Neural cell (in vitro differentiated cells): ENCODE measurements around the gene CXCL16. TPM values are rescaled to one million over a fixed set of nuclear protein-coding genes. Genes with fewer than 3 reads are reported as not detected.

Experiments used
- H2AFZ ChIP-seq: fragments of 200-600, 300-800 bp; sonication (generic), shearing (Covaris generic); 2 replicates; pipeline ENCODE4 v1.6.0; 2014; ENCODE audit warnings: low read depth, mild to moderate bottlenecking, antibody characterized with exemption, low read length, moderate library complexity
- H3F3A ChIP-seq: fragments of 200-600 bp; shearing (Covaris generic); 2 replicates; pipeline ENCODE4 v1.6.1; 2016; ENCODE audit warnings: mild to moderate bottlenecking, moderate library complexity, mixed read lengths, antibody characterized with exemption, low read length; ENCODE audit not compliant: insufficient read depth, poor library complexity, severe bottlenecking
- H3K27ac ChIP-seq: fragments of 200-600, 300-800 bp; sonication (generic), shearing (Covaris generic); 2 replicates; pipeline ENCODE4 v1.5.1; 2014; ENCODE audit warnings: mild to moderate bottlenecking, low read length, moderate library complexity
- H3K27me3 ChIP-seq: fragments of 300-800, 200-600 bp; sonication (generic), shearing (Covaris generic); 2 replicates; pipeline ENCODE4 v1.6.0; 2014; ENCODE audit warnings: mild to moderate bottlenecking, low read depth, low read length, moderate library complexity; ENCODE audit not compliant: insufficient read depth
- H3K36me3 ChIP-seq: fragments of 300-800, 200-600 bp; sonication (generic), shearing (Covaris generic); 2 replicates; pipeline ENCODE4 v1.5.1; 2014; ENCODE audit warnings: mild to moderate bottlenecking, antibody characterized with exemption, low read length, moderate library complexity; ENCODE audit not compliant: insufficient read depth
- H3K4me2 ChIP-seq: fragments of 300-800, 200-600 bp; sonication (generic), shearing (Covaris generic); 2 replicates; pipeline ENCODE4 v1.6.0; 2014; ENCODE audit warnings: mild to moderate bottlenecking, low read length
- H3K4me3 ChIP-seq: fragments of 300-800, 200-600 bp; sonication (generic), shearing (Covaris generic); 2 replicates; pipeline ENCODE4 v1.5.1; 2014; ENCODE audit warnings: mild to moderate bottlenecking, low read length, moderate library complexity
- H3K79me2 ChIP-seq: fragments of 200-600 bp; shearing (Covaris generic); replicated peaks from 2 replicates; pipeline ENCODE4 v1.6.0; 2014; ENCODE audit warnings: mild to moderate bottlenecking, low read length, moderate library complexity; ENCODE audit not compliant: insufficient read depth
- H3K9ac ChIP-seq: fragments of 300-800, 200-600 bp; sonication (generic), shearing (Covaris generic); 2 replicates; pipeline ENCODE4 v1.6.1; 2016; ENCODE audit warnings: mild to moderate bottlenecking, low read length, mixed read lengths
- H3K9me2 ChIP-seq: fragments of 200-600 bp; shearing (Covaris generic); 2 replicates; pipeline ENCODE4 v1.6.1; 2016; ENCODE audit warnings: mild to moderate bottlenecking, low read length, mixed read lengths; ENCODE audit not compliant: insufficient read depth
- H3K9me3 ChIP-seq: fragments of 200-600, 300-800 bp; sonication (generic), shearing (Covaris generic); 2 replicates; pipeline ENCODE4 v1.6.1; 2016; ENCODE audit warnings: mild to moderate bottlenecking, mixed run types, low read length, moderate library complexity, mixed read lengths
- H4K20me1 ChIP-seq: fragments of 200-600 bp; shearing (Covaris generic); 2 replicates; pipeline ENCODE4 v1.6.1; 2016; ENCODE audit warnings: mild to moderate bottlenecking, mixed run types; ENCODE audit not compliant: insufficient read depth
- CTCF ChIP-seq: fragments of 450-650 bp; IDR thresholded peaks from 2 replicates; pipeline ENCODE4 v1.5.1; 2014; ENCODE audit warnings: antibody characterized with exemption, mild to moderate bottlenecking, moderate library complexity; ENCODE audit not compliant: poor library complexity, severe bottlenecking
- EP300 ChIP-seq: fragments of 450-650 bp; conservative IDR thresholded peaks from 2 replicates; pipeline ENCODE4 v1.6.1; 2014; ENCODE audit warnings: antibody characterized with exemption, mild to moderate bottlenecking, moderate library complexity; ENCODE audit not compliant: poor library complexity, severe bottlenecking
- EZH2 ChIP-seq: fragments of 200-600, 300-800 bp; shearing (Covaris generic), sonication (generic); IDR thresholded peaks from 2 replicates; pipeline ENCODE4 v1.6.1; 2014; ENCODE audit warnings: antibody characterized with exemption, low read length, borderline replicate concordance, mild to moderate bottlenecking; ENCODE audit not compliant: insufficient read depth, poor library complexity, severe bottlenecking
- MXI1 ChIP-seq: fragments of 450-650 bp; conservative IDR thresholded peaks from 2 replicates; pipeline ENCODE4 v1.6.1; 2014; ENCODE audit warnings: antibody characterized with exemption, mild to moderate bottlenecking; ENCODE audit not compliant: poor library complexity, severe bottlenecking
- POLR2AphosphoS5 ChIP-seq: IDR thresholded peaks from 2 replicates; pipeline ENCODE4 v1.6.1; 2012
- RAD21 ChIP-seq: fragments of 450-650 bp; conservative IDR thresholded peaks from 2 replicates; pipeline ENCODE4 v1.6.1; 2014; ENCODE audit warnings: antibody characterized with exemption, mild to moderate bottlenecking, moderate library complexity
- SMC3 ChIP-seq: fragments of 450-650 bp; conservative IDR thresholded peaks from 2 replicates; pipeline ENCODE4 v1.6.1; 2014; ENCODE audit warnings: antibody characterized with exemption, mild to moderate bottlenecking, moderate library complexity; ENCODE audit not compliant: poor library complexity
- TAF1 ChIP-seq: IDR thresholded peaks from 2 replicates; pipeline ENCODE4 v1.6.1; 2012; ENCODE audit warnings: low read depth
- polyA plus RNA-seq: library from polyadenylated mRNA; depleted of rRNA; stranded (reverse); fragments of >200 nt; gene quantifications from 2 replicates; pipeline ENCODE4 v1.2.3, GENCODE V29; 2014
- TF ChIP-seq, protein P1 (sequence below): IDR thresholded peaks from 2 replicates; pipeline ENCODE4 v1.6.1; 2012; ENCODE audit warnings: borderline replicate concordance

The CXCL16 gene
- polyA plus RNA-seq, 1 donor from 2014 or later: not detected

DNA sequence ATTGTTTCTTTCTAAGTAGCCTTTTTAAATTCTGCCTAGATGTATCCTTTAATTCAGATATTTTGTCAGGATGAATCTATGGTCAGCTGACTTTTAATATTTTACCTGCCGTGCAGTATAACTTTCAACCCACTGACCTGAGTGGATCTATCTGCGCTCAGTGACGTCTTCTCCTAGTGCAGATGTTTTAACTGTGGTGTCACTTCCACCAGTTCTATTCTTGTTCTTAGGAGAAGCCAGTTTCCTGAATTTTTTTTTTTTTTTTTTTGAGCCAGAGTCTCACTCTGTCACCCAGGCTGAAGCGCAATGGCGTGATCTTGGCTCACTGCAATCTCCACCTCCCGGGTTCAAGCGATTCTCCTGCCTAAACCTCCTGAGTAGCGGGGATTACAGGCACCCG lies 27.0 kb upstream of the CXCL16 start:
- no peaks in the 10 kb centered on the region for H4K20me1 ChIP-seq
- no peak overlapping the region for H2AFZ ChIP-seq
- H3F3A ChIP-seq: no peaks in the 10 kb centered on the region
- TF ChIP-seq TAF1: no peak
- no peak for TF ChIP-seq EP300
- no peak for TF ChIP-seq EZH2
- TF ChIP-seq SMC3: no peak
- no peak for TF ChIP-seq POLR2AphosphoS5
- TF ChIP-seq CTCF: no peak
- TF ChIP-seq MXI1: no peak
- TF ChIP-seq RAD21: no peak
- TF ChIP-seq, protein P1, sequence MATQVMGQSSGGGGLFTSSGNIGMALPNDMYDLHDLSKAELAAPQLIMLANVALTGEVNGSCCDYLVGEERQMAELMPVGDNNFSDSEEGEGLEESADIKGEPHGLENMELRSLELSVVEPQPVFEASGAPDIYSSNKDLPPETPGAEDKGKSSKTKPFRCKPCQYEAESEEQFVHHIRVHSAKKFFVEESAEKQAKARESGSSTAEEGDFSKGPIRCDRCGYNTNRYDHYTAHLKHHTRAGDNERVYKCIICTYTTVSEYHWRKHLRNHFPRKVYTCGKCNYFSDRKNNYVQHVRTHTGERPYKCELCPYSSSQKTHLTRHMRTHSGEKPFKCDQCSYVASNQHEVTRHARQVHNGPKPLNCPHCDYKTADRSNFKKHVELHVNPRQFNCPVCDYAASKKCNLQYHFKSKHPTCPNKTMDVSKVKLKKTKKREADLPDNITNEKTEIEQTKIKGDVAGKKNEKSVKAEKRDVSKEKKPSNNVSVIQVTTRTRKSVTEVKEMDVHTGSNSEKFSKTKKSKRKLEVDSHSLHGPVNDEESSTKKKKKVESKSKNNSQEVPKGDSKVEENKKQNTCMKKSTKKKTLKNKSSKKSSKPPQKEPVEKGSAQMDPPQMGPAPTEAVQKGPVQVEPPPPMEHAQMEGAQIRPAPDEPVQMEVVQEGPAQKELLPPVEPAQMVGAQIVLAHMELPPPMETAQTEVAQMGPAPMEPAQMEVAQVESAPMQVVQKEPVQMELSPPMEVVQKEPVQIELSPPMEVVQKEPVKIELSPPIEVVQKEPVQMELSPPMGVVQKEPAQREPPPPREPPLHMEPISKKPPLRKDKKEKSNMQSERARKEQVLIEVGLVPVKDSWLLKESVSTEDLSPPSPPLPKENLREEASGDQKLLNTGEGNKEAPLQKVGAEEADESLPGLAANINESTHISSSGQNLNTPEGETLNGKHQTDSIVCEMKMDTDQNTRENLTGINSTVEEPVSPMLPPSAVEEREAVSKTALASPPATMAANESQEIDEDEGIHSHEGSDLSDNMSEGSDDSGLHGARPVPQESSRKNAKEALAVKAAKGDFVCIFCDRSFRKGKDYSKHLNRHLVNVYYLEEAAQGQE: no peak
- H3K4me2 ChIP-seq: no peak overlapping the region
- H3K27me3 ChIP-seq: no peaks in the 10 kb centered on the region
- no peaks in the 10 kb centered on the region for H3K79me2 ChIP-seq
- no peaks in the 10 kb centered on the region for H3K9me2 ChIP-seq
- no peaks in the 10 kb centered on the region for H3K36me3 ChIP-seq
- no peak overlapping the region for H3K9ac ChIP-seq
- no peak overlapping the region for H3K27ac ChIP-seq
- no peak overlapping the region for H3K4me3 ChIP-seq
- H3K9me3 ChIP-seq: no peaks in the 10 kb centered on the region

DNA sequence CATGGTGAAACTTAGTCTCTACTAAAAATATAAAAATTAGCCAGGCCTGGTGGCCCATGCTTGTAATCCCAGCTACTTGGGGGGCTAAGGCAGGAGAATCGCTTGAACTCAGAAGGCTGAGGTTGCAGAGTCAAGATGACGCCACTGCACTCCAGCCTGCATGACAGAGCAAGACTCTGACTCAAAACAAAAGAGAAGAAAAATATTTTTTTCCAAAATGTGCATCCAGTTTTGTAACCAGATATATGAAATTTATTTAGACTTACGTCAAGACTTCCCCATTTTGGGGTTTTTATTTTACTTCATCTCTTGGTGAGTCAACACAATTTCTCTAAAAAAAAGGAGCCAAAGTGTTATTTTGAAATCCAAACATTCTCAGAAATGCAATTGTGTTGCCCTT lies 26.5 kb upstream of the CXCL16 start:
- no peaks in the 10 kb centered on the region for H3K9me3 ChIP-seq
- no peak overlapping the region for H3K4me2 ChIP-seq
- no peaks in the 10 kb centered on the region for H3K79me2 ChIP-seq
- H3K9ac ChIP-seq: no peak overlapping the region
- no peak overlapping the region for H2AFZ ChIP-seq
- H4K20me1 ChIP-seq: no peaks in the 10 kb centered on the region
- TF ChIP-seq, protein P1: no peak
- TF ChIP-seq MXI1 (no peak), CTCF (no peak), EP300 (no peak), TAF1 (no peak), POLR2AphosphoS5 (no peak), RAD21 (no peak), EZH2 (no peak), SMC3 (no peak)
- H3K36me3 ChIP-seq: no peaks in the 10 kb centered on the region
- H3K27me3 ChIP-seq: no peaks in the 10 kb centered on the region
- no peaks in the 10 kb centered on the region for H3K9me2 ChIP-seq
- no peak overlapping the region for H3K4me3 ChIP-seq
- no peak overlapping the region for H3K27ac ChIP-seq
- no peaks in the 10 kb centered on the region for H3F3A ChIP-seq
